CD14-positive monocyte (primary cell): Measurements from ENCODE around the gene IP6K1. TPM values are rescaled to one million over a fixed set of nuclear protein-coding genes. Genes with fewer than 3 reads are reported as not detected.

Source experiments
- DNase-seq, 3 donors: peaks; one replicate each; pipeline ENCODE4 v3.0.0-alpha.2; 2011 to 2022
- H2AFZ ChIP-seq: 2 replicates; pipeline ENCODE4 v1.6.0; 2012; ENCODE audit warnings: mild to moderate bottlenecking, low read depth, low read length, inconsistent platforms; ENCODE audit not compliant: insufficient read depth, poor library complexity, severe bottlenecking
- H3K27ac ChIP-seq, 2 donors: 1 replicate in 1 of 2; 2 replicates in 1 of 2; pipeline ENCODE4 v1.5.1; 2012 to 2013; ENCODE audit warnings: low read length in 2 of 2, control low read depth in 1 of 2, inconsistent platforms in 1 of 2, low read depth in 1 of 2, mild to moderate bottlenecking in 1 of 2
- H3K27me3 ChIP-seq, 2 donors: one replicate each; pipeline versions ENCODE4 v1.6.0 to v1.6.1; 2011 to 2013; ENCODE audit warnings: low read length in 2 of 2; ENCODE audit not compliant: control insufficient read depth in 2 of 2, insufficient read depth in 2 of 2
- H3K36me3 ChIP-seq, 2 donors: replicated peaks in 1 of 2; 1 replicate in 1 of 2; 2 replicates in 1 of 2; pipeline versions ENCODE4 v1.5.1 to v1.6.1; 2012 to 2013; ENCODE audit warnings: low read length in 2 of 2, control low read depth in 1 of 2, inconsistent platforms in 1 of 2, mild to moderate bottlenecking in 1 of 2; ENCODE audit not compliant: insufficient read depth in 2 of 2, control insufficient read depth in 1 of 2
- H3K4me1 ChIP-seq, 2 donors: 1 replicate in 1 of 2; 2 replicates in 1 of 2; pipeline versions ENCODE4 v1.5.1 to v1.6.1; 2012 to 2013; ENCODE audit warnings: low read length in 2 of 2, control low read depth in 1 of 2, inconsistent platforms in 1 of 2, mild to moderate bottlenecking in 1 of 2, moderate library complexity in 1 of 2; ENCODE audit not compliant: insufficient read depth in 2 of 2, control insufficient read depth in 1 of 2
- H3K4me2 ChIP-seq: replicated peaks from 2 replicates; pipeline ENCODE3; 2012; ENCODE audit warnings: low read length, moderate library complexity, mild to moderate bottlenecking; ENCODE audit not compliant: poor library complexity, severe bottlenecking; ENCODE audit errors: extremely low read depth
- H3K4me3 ChIP-seq, 3 experiments: fragments of 200-600 bp in 1 of 3; sonication (generic) in 1 of 3; replicated peaks in 1 of 3; 1 replicate in 2 of 3; 2 replicates in 1 of 3; pipeline ENCODE4 v1.5.1; 2011 to 2013; ENCODE audit warnings: low read length in 3 of 3, mild to moderate bottlenecking in 3 of 3, control low read depth in 2 of 3, low read depth in 2 of 3, inconsistent platforms in 1 of 3, moderate library complexity in 1 of 3
- H3K79me2 ChIP-seq: 2 replicates; pipeline ENCODE4 v1.6.0; 2012; ENCODE audit warnings: mild to moderate bottlenecking, control low read depth, inconsistent platforms, low read length, moderate library complexity; ENCODE audit not compliant: insufficient read depth
- H3K9ac ChIP-seq: 2 replicates; pipeline ENCODE4 v1.6.0; 2017; ENCODE audit warnings: low read length, mild to moderate bottlenecking; ENCODE audit not compliant: insufficient read depth, poor library complexity, severe bottlenecking
- H3K9me3 ChIP-seq, 2 donors: replicated peaks in 1 of 2; 1 replicate in 1 of 2; 2 replicates in 1 of 2; pipeline versions ENCODE4 v1.5.1 to v1.6.1; 2012 to 2013; ENCODE audit warnings: low read length in 2 of 2, control low read depth in 1 of 2; ENCODE audit not compliant: control insufficient read depth in 1 of 2, insufficient read depth in 1 of 2
- H4K20me1 ChIP-seq: 2 replicates; pipeline ENCODE4 v1.6.0; 2012; ENCODE audit warnings: mild to moderate bottlenecking, low read length, control low read depth, moderate library complexity; ENCODE audit not compliant: insufficient read depth
- H3K27ac Mint-ChIP-seq, 7 donors: one replicate each; pipeline ENCODE4 v1.8.0; 2020; ENCODE audit warnings: mild to moderate bottlenecking in 7 of 7, mixed read lengths in 7 of 7, moderate library complexity in 6 of 7, inconsistent platforms in 2 of 7
- H3K27me3 Mint-ChIP-seq, 3 donors: one replicate each; pipeline ENCODE4 v1.8.0; 2021 to 2022; ENCODE audit warnings: low read depth in 3 of 3, mild to moderate bottlenecking in 3 of 3, mixed read lengths in 3 of 3, moderate library complexity in 3 of 3, inconsistent platforms in 1 of 3
- H3K36me3 Mint-ChIP-seq, 2 donors: one replicate each; pipeline ENCODE4 v1.8.0; 2020; ENCODE audit warnings: mixed read lengths in 2 of 2, inconsistent platforms in 1 of 2, mild to moderate bottlenecking in 1 of 2
- H3K4me1 Mint-ChIP-seq: one replicate; pipeline ENCODE4 v1.8.0; 2020; ENCODE audit warnings: mild to moderate bottlenecking, mixed read lengths
- H3K4me3 Mint-ChIP-seq, 2 donors: one replicate each; pipeline ENCODE4 v1.8.0; 2020; ENCODE audit warnings: mild to moderate bottlenecking in 2 of 2, mixed read lengths in 2 of 2, moderate library complexity in 1 of 2
- H3K9me3 Mint-ChIP-seq, 7 donors: one replicate each; pipeline ENCODE4 v1.8.0; 2020 to 2022; ENCODE audit warnings: mixed read lengths in 7 of 7, mild to moderate bottlenecking in 6 of 7, moderate library complexity in 6 of 7, inconsistent platforms in 2 of 7
- WGBS: methylation state at CpG from one replicate; pipeline ENCODE4 v1.1.5; 2013; ENCODE audit warnings: missing lambda C conversion rate; ENCODE audit not compliant: insufficient coverage; 5-methylcytosine and 5-hydroxymethylcytosine counted together
- intact Hi-C, 2 donors: fragments of 100-400 bp; cut with micrococcal nuclease; formaldehyde crosslinking; loops; one replicate each; pipeline versions ENCODE4 v1.15.0 to v1.15.1; 2023
- polyA plus RNA-seq, 3 donors: library from polyadenylated mRNA; depleted of rRNA in 1 of 3; unstranded in 2 of 3; stranded (reverse) in 1 of 3; fragments of 300-500 nt in 2 of 3; fragments of >200 nt in 1 of 3; fragmentation: Illumina TruSeq in 2 of 3; gene quantifications; 1 replicate in 2 of 3; 2 replicates in 1 of 3; pipeline ENCODE4 v1.2.3, GENCODE V29; 2012 to 2021
- TF ChIP-seq, protein P1 (sequence below): fragments of 200-600 bp; IDR thresholded peaks from one replicate; pipeline ENCODE4 v1.8.0; 2022; ENCODE audit warnings: antibody characterized with exemption, mild to moderate bottlenecking

IP6K1 gene
- polyA plus RNA-seq, 3 donors: 15.8 to 27.1 (median 16.1) TPM

DNA sequence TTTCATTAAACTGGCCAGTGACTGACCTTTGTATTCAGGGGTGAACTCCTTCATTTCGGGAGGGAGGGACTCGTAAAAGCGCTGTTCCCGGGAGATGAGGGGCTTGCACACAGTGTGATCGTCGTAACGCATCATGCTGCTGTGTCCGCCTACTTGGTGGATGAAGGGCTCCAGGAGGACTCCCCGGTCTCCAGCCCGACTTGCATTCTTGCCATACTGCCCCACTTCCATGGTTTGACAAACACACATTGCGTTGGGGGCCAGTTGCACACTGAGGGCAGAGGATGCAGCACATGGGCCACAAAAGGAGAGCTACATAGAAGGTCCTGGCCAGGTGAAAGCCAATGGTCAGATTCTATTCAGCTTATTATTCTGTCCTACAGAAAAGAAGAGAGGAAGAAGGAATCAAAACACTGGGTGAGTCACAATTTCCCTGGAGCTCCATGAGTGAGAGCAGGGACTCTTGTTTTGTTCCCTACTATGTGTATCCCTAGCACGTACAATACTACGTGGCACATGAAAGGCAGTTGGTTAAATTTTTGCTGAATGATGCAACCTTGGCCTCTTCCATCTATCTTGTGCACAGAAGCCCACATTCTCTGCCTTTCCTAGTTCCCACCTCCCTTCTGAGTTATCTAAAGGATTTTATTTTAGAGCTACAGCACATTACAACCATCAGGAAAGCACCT lies 38.4 kb downstream of the IP6K1 start:
- Histone ChIP-seq H3K27me3 (no peaks in the 10 kb centered on the region), H3K79me2 (peaks cover 40% of the 10 kb centered on the region), H3K36me3 (peaks cover 39 to 70% of the 10 kb centered on the region in 2 donors), H3K27ac (no peak overlapping the region), H3K9me3 (no peaks in the 10 kb centered on the region), H3K4me3 (no peak overlapping the region), H3K4me1 (no peaks in the 10 kb centered on the region), H4K20me1 (peaks cover 89% of the 10 kb centered on the region), H3K4me2 (no peak overlapping the region), H2AFZ (no peak overlapping the region), H3K9ac (no peak overlapping the region)
- peaks cover 41 to 64% of the 10 kb centered on the region in 2 donors for H3K36me3 Mint-ChIP-seq
- no peaks in the 10 kb centered on the region for H3K9me3 Mint-ChIP-seq
- peak overlapping the region in 2 of 7 donors; percentile 30 to 50 for H3K27ac Mint-ChIP-seq
- H3K4me3 Mint-ChIP-seq: no peak overlapping the region
- WGBS: 100% methylated on average over 3 of the region's 13 CpGs
- no peaks in the 10 kb centered on the region for H3K4me1 Mint-ChIP-seq
- TF ChIP-seq, protein P1, sequence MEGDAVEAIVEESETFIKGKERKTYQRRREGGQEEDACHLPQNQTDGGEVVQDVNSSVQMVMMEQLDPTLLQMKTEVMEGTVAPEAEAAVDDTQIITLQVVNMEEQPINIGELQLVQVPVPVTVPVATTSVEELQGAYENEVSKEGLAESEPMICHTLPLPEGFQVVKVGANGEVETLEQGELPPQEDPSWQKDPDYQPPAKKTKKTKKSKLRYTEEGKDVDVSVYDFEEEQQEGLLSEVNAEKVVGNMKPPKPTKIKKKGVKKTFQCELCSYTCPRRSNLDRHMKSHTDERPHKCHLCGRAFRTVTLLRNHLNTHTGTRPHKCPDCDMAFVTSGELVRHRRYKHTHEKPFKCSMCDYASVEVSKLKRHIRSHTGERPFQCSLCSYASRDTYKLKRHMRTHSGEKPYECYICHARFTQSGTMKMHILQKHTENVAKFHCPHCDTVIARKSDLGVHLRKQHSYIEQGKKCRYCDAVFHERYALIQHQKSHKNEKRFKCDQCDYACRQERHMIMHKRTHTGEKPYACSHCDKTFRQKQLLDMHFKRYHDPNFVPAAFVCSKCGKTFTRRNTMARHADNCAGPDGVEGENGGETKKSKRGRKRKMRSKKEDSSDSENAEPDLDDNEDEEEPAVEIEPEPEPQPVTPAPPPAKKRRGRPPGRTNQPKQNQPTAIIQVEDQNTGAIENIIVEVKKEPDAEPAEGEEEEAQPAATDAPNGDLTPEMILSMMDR: no peak
- peaks cover 0 to 3% (median 0%) of the 10 kb centered on the region in 3 donors for H3K27me3 Mint-ChIP-seq
- intact Hi-C loops: no loop called here
- no peak for DNase-seq

DNA sequence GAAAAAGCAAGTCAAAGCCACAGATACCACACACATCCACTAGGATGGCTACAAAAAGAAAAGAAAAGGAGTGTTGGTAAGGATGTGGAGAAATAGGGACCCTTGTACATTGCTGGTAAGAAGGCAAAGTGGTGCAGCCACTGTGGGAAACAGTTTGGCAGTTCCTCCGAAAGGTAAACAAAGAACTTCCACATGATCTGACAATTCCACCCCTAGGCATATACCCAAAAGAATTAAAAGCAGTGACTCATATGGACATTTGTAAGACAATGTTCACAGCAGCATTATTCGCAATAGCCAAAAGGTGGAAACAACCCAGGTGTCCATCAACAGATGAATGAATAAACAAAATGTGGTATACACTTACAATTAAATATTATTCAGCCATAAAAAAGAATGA lies 40.4 kb downstream of the IP6K1 start:
- Histone ChIP-seq H3K36me3 (peaks cover 43 to 84% of the 10 kb centered on the region in 2 donors), H3K4me1 (no peaks in the 10 kb centered on the region), H3K9me3 (no peaks in the 10 kb centered on the region), H3K4me2 (no peak overlapping the region), H3K79me2 (peaks cover 39% of the 10 kb centered on the region), H3K9ac (no peak overlapping the region), H2AFZ (no peak overlapping the region), H3K27me3 (no peaks in the 10 kb centered on the region), H4K20me1 (peaks cover 76% of the 10 kb centered on the region), H3K4me3 (no peak overlapping the region), H3K27ac (no peak overlapping the region)
- peaks cover 41 to 76% of the 10 kb centered on the region in 2 donors for H3K36me3 Mint-ChIP-seq
- no peaks in the 10 kb centered on the region for H3K4me1 Mint-ChIP-seq
- H3K27ac Mint-ChIP-seq: peak overlapping the region in 1 of 7 donors; percentile 11
- DNase-seq: no peak
- WGBS: no CpG with 5 or more reads among the region's 2 CpGs
- intact Hi-C loops: no loop called here
- H3K9me3 Mint-ChIP-seq: no peaks in the 10 kb centered on the region
- no peak overlapping the region for H3K4me3 Mint-ChIP-seq
- TF ChIP-seq, protein P1: no peak
- peaks cover 0 to 3% (median 0%) of the 10 kb centered on the region in 3 donors for H3K27me3 Mint-ChIP-seq
